HepG2 (cell line): Measurements from ENCODE around the gene DDN. TPM values are rescaled to one million over a fixed set of nuclear protein-coding genes. Genes with fewer than 3 reads are reported as not detected.

Experiments used
- ATAC-seq: fragments of 200-7000 bp; cut with Tn5 transposase; 3 replicates; pipeline ENCODE4 v1.9.1; 2020; ENCODE audit warnings: mild to moderate bottlenecking, moderate library complexity
- BruUV-seq: library from RNA; stranded (reverse); fragments of 400-500 nt; replicated peaks from 2 replicates; lab custom pipeline; 2021; lab: Mats Ljungman, UMichigan
- CTCF ChIA-PET: fragments of 300-600 bp; formaldehyde crosslinking; extraction: SDS; loops from one replicate; lab custom pipeline; 2021; ENCODE audit warnings: low total read pairs, inconsistent platforms, low intra/inter-chr PET ratio; lab: Yijun Ruan, JAX
- POLR2A ChIA-PET: fragments of 350-600 bp; sonication (Branson Sonifier 250); formaldehyde crosslinking; loops from one replicate; lab custom pipeline; 2020; ENCODE audit warnings: antibody characterized with exemption, inconsistent platforms; lab: Yijun Ruan, JAX
- DNase-seq: peaks from one replicate; pipeline ENCODE4 v3.0.0-alpha.2; 2015; ENCODE audit warnings: low spot score
- FAIRE-seq: peaks from 3 replicates; lab custom pipeline; 2011; peaks lifted over from hg19 to GRCh38; lab: Jason Lieb, UNC
- H2AFZ ChIP-seq: one replicate; pipeline ENCODE4 v1.6.1; 2011; ENCODE audit warnings: low read length, inconsistent platforms
- H3K27ac ChIP-seq: fragments of 300-600 bp; 3 replicates; pipeline ENCODE4 v1.8.0; 2011; ENCODE audit warnings: mixed run types, mild to moderate bottlenecking, mixed read lengths, low read length, inconsistent platforms; ENCODE audit not compliant: insufficient read depth; ENCODE audit errors: extremely low read length
- H3K27me3 ChIP-seq, 2 experiments: fragments of 200-600 bp in 1 of 2; 2 replicates in 1 of 2; 3 replicates in 1 of 2; pipeline versions ENCODE4 v1.6.0 to v1.8.0; 2011; ENCODE audit warnings: low read length in 2 of 2, mild to moderate bottlenecking in 2 of 2, moderate library complexity in 2 of 2, inconsistent platforms in 1 of 2; ENCODE audit not compliant: insufficient read depth in 2 of 2, control insufficient read depth in 1 of 2
- H3K36me3 ChIP-seq, 2 experiments: fragments of 200-600 bp in 1 of 2; replicated peaks in 1 of 2; 2 replicates in 1 of 2; 3 replicates in 1 of 2; pipeline versions ENCODE4 v1.5.1 to v1.8.0; 2011; ENCODE audit warnings: low read length in 2 of 2, inconsistent platforms in 1 of 2; ENCODE audit not compliant: insufficient read depth in 2 of 2, control insufficient read depth in 1 of 2
- H3K4me1 ChIP-seq: 2 replicates; pipeline ENCODE4 v1.5.1; 2012; ENCODE audit warnings: low read length, inconsistent platforms; ENCODE audit not compliant: insufficient read depth
- H3K4me2 ChIP-seq: 2 replicates; pipeline ENCODE4 v1.6.0; 2011; ENCODE audit warnings: low read depth, low read length, inconsistent platforms
- H3K4me3 ChIP-seq, 3 experiments: fragments of 200-600 bp in 1 of 3; sonication (generic), shearing (Covaris generic) in 1 of 3; replicated peaks in 1 of 3; 2 replicates each; pipeline ENCODE4 v1.5.1; 2011 to 2016; ENCODE audit warnings: low read length in 3 of 3, inconsistent platforms in 2 of 3, low read depth in 2 of 3, mild to moderate bottlenecking in 2 of 3, control low read depth in 1 of 3, mixed read lengths in 1 of 3; ENCODE audit not compliant: insufficient read depth in 1 of 3
- H3K79me2 ChIP-seq: one replicate; pipeline ENCODE4 v1.6.1; 2011; ENCODE audit warnings: low read length, inconsistent platforms; ENCODE audit not compliant: insufficient read depth
- H3K9ac ChIP-seq: 2 replicates; pipeline ENCODE4 v1.6.0; 2011; ENCODE audit warnings: mild to moderate bottlenecking, low read depth, low read length, inconsistent platforms; ENCODE audit not compliant: insufficient read depth
- H3K9me3 ChIP-seq: 2 replicates; pipeline ENCODE4 v1.5.1; 2012; ENCODE audit warnings: mild to moderate bottlenecking, low read length
- H4K20me1 ChIP-seq: 2 replicates; pipeline ENCODE4 v1.6.0; 2011; ENCODE audit warnings: inconsistent platforms, mild to moderate bottlenecking, low read length, moderate library complexity; ENCODE audit not compliant: insufficient read depth
- HNRNPLL ChIP-seq: fragments of 200-400 bp; formaldehyde crosslinking; IDR thresholded peaks from 2 replicates; pipeline ENCODE4 v1.6.1; 2017; ENCODE audit warnings: mild to moderate bottlenecking, low read depth, low read length; ENCODE audit not compliant: poor library complexity, severe bottlenecking
- NPAS2 ChIP-seq: sonication (generic); formaldehyde crosslinking; IDR thresholded peaks from 2 replicates; pipeline ENCODE4 v1.8.0; 2022; ENCODE audit warnings: mild to moderate bottlenecking, missing genetic modification reagents, borderline replicate concordance
- NRL ChIP-seq: sonication (generic); formaldehyde crosslinking; IDR thresholded peaks from 2 replicates; pipeline ENCODE4 v1.5.0; 2020; ENCODE audit warnings: missing genetic modification reagents, mild to moderate bottlenecking, moderate library complexity, borderline replicate concordance
- ZNF331 ChIP-seq: sonication (generic); formaldehyde crosslinking; IDR thresholded peaks from 2 replicates; pipeline ENCODE4 v1.4.0; 2020; ENCODE audit warnings: missing genetic modification reagents
- ZNF343 ChIP-seq: sonication (generic); formaldehyde crosslinking; IDR thresholded peaks from 2 replicates; pipeline ENCODE4 v1.4.0; 2020; ENCODE audit warnings: mild to moderate bottlenecking, missing genetic modification reagents
- WGBS: methylation state at CpG from one replicate; pipeline ENCODE4 v1.1.6; 2017; ENCODE audit warnings: low lambda C conversion rate; 5-methylcytosine and 5-hydroxymethylcytosine counted together
- in situ Hi-C: cut with HindIII; loops from 2 replicates; pipeline ENCODE4 v1.10.0; 2017; ENCODE audit warnings: low pct_unique_long_range_greater_than_20kb; ENCODE audit not compliant: extremely low pct_ligation_motif_present
- intact Hi-C: fragments of 100-400 bp; cut with micrococcal nuclease; formaldehyde crosslinking; loops from one replicate; pipeline ENCODE4 v1.10.0; 2022; ENCODE audit not compliant: unreplicated experiment
- polyA plus RNA-seq, 8 experiments: library from polyadenylated mRNA; depleted of rRNA in 3 of 8; stranded (reverse) in 7 of 8; unstranded in 1 of 8; fragments of >200 nt; fragmentation: Illumina TruSeq in 4 of 8; extraction: Trizol in 4 of 8; gene quantifications; 2 replicates each; pipeline versions ENCODE4 v1.2.1 to v1.2.3, GENCODE V29; 2011 to 2016; ENCODE audit warnings: low read depth in 4 of 8, missing spikeins in 1 of 8, mixed read lengths in 1 of 8; ENCODE audit not compliant: insufficient read depth in 1 of 8
- total RNA-seq, 5 experiments: library from RNA; depleted of rRNA; stranded (reverse); fragments of >200 nt; fragmentation: Illumina TruSeq; extraction: Trizol; gene quantifications; 2 replicates each; pipeline ENCODE4 v1.2.3, GENCODE V29; 2016; ENCODE audit warnings: low read depth in 1 of 5
- TF ChIP-seq, protein P1 (sequence below): sonication (generic); formaldehyde crosslinking; IDR thresholded peaks from 2 replicates; pipeline ENCODE4 v1.5.0; 2020; ENCODE audit warnings: mild to moderate bottlenecking, missing genetic modification reagents, moderate library complexity
- TF ChIP-seq, protein P2 (sequence below): sonication (generic); formaldehyde crosslinking; IDR thresholded peaks from 2 replicates; pipeline ENCODE4 v1.9.0; 2022; ENCODE audit warnings: missing genetic modification reagents, mild to moderate bottlenecking, borderline replicate concordance
- TF ChIP-seq, protein P3 (sequence below): sonication (generic); formaldehyde crosslinking; IDR thresholded peaks from 2 replicates; pipeline ENCODE4 v1.4.0; 2020; ENCODE audit warnings: missing genetic modification reagents
- TF ChIP-seq, protein P4 (sequence below): sonication (generic); formaldehyde crosslinking; IDR thresholded peaks from 2 replicates; pipeline ENCODE4 v1.5.1; 2020; ENCODE audit warnings: missing genetic modification reagents, mild to moderate bottlenecking, borderline replicate concordance
- TF ChIP-seq, protein P5 (sequence below): sonication (generic); formaldehyde crosslinking; IDR thresholded peaks from 2 replicates; pipeline ENCODE4 v1.4.0; 2020; ENCODE audit warnings: mild to moderate bottlenecking, missing genetic modification reagents, borderline replicate concordance

Gene DDN
- total and polyA plus RNA-seq, 2 of the 13 experiments (the other 11 are each of a cell fraction or from before 2014, with no cell fraction given), result 0.24 to 0.53 TPM

DNA sequence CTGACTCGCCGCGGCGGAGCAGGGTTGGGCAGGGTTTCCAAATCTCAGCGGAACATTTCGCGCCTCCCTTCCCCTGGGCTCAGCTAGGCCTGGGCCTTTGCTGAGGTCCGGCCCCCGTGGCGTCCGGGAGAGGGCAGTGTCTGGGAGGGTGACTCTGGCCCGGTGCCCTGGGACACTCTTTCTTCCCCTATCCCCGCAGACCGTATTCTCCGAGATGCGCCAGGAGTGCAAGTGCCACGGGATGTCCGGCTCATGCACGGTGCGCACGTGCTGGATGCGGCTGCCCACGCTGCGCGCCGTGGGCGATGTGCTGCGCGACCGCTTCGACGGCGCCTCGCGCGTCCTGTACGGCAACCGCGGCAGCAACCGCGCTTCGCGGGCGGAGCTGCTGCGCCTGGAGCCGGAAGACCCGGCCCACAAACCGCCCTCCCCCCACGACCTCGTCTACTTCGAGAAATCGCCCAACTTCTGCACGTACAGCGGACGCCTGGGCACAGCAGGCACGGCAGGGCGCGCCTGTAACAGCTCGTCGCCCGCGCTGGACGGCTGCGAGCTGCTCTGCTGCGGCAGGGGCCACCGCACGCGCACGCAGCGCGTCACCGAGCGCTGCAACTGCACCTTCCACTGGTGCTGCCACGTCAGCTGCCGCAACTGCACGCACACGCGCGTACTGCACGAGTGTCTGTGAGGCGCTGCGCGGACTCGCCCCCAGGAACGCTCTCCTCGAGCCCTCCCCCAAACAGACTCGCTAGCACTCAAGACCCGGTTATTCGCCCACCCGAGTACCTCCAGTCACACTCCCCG is 18.0 kb downstream of the DDN start:
- no peaks in the 10 kb centered on the region for H3K79me2 ChIP-seq
- WGBS, result 34% methylated on average over 22 of the region's 91 CpGs
- intact Hi-C loops (no loop called here), in situ Hi-C loops (no loop called here)
- H3K9me3 ChIP-seq, result no peaks in the 10 kb centered on the region
- H2AFZ ChIP-seq, result no peak overlapping the region
- H3K36me3 ChIP-seq, result no peaks in the 10 kb centered on the region
- no peak overlapping the region for H3K9ac ChIP-seq
- ATAC-seq (peak; percentile 62), DNase-seq (no peak), FAIRE-seq (no peak)
- BruUV-seq, result no TSS peak
- peaks cover 44% of the 10 kb centered on the region for H3K4me1 ChIP-seq
- H3K4me3 ChIP-seq, result peak overlapping the region; percentile 34 to 69 (median 51); a peak in 4 of 6 replicates
- ChIA-PET CTCF (interaction anchor here (1.2 kb wide), 2 partner anchors 14 to 15 kb away, joined by 3 to 4 read pairs; no protein-coding TSS in a partner anchor), POLR2A (interaction anchor here (1.3 kb wide), 1 partner anchor 17 kb away, joined by 3 read pairs; no protein-coding TSS in a partner anchor)
- H3K4me2 ChIP-seq, result peak overlapping the region; percentile 70
- peaks cover 32 to 81% of the 10 kb centered on the region in 2 experiments for H3K27me3 ChIP-seq
- no peaks in the 10 kb centered on the region for H4K20me1 ChIP-seq
- H3K27ac ChIP-seq, result no peak overlapping the region
- TF ChIP-seq, protein P1, sequence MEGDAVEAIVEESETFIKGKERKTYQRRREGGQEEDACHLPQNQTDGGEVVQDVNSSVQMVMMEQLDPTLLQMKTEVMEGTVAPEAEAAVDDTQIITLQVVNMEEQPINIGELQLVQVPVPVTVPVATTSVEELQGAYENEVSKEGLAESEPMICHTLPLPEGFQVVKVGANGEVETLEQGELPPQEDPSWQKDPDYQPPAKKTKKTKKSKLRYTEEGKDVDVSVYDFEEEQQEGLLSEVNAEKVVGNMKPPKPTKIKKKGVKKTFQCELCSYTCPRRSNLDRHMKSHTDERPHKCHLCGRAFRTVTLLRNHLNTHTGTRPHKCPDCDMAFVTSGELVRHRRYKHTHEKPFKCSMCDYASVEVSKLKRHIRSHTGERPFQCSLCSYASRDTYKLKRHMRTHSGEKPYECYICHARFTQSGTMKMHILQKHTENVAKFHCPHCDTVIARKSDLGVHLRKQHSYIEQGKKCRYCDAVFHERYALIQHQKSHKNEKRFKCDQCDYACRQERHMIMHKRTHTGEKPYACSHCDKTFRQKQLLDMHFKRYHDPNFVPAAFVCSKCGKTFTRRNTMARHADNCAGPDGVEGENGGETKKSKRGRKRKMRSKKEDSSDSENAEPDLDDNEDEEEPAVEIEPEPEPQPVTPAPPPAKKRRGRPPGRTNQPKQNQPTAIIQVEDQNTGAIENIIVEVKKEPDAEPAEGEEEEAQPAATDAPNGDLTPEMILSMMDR (CRISPR knock-in tag), result peak; percentile 2; the same call in 1 of the 2 replicates
- TF ChIP-seq NRL (CRISPR knock-in tag) (no peak), ZNF331 (no peak), HNRNPLL (peak; percentile 12), ZNF343 (CRISPR knock-in tag) (no peak), NPAS2 (CRISPR knock-in tag) (no peak)
- TF ChIP-seq, protein P2, sequence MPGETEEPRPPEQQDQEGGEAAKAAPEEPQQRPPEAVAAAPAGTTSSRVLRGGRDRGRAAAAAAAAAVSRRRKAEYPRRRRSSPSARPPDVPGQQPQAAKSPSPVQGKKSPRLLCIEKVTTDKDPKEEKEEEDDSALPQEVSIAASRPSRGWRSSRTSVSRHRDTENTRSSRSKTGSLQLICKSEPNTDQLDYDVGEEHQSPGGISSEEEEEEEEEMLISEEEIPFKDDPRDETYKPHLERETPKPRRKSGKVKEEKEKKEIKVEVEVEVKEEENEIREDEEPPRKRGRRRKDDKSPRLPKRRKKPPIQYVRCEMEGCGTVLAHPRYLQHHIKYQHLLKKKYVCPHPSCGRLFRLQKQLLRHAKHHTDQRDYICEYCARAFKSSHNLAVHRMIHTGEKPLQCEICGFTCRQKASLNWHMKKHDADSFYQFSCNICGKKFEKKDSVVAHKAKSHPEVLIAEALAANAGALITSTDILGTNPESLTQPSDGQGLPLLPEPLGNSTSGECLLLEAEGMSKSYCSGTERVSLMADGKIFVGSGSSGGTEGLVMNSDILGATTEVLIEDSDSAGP (CRISPR knock-in tag), result peak; percentile 33; the same call in 1 of the 2 replicates
- TF ChIP-seq, protein P3, sequence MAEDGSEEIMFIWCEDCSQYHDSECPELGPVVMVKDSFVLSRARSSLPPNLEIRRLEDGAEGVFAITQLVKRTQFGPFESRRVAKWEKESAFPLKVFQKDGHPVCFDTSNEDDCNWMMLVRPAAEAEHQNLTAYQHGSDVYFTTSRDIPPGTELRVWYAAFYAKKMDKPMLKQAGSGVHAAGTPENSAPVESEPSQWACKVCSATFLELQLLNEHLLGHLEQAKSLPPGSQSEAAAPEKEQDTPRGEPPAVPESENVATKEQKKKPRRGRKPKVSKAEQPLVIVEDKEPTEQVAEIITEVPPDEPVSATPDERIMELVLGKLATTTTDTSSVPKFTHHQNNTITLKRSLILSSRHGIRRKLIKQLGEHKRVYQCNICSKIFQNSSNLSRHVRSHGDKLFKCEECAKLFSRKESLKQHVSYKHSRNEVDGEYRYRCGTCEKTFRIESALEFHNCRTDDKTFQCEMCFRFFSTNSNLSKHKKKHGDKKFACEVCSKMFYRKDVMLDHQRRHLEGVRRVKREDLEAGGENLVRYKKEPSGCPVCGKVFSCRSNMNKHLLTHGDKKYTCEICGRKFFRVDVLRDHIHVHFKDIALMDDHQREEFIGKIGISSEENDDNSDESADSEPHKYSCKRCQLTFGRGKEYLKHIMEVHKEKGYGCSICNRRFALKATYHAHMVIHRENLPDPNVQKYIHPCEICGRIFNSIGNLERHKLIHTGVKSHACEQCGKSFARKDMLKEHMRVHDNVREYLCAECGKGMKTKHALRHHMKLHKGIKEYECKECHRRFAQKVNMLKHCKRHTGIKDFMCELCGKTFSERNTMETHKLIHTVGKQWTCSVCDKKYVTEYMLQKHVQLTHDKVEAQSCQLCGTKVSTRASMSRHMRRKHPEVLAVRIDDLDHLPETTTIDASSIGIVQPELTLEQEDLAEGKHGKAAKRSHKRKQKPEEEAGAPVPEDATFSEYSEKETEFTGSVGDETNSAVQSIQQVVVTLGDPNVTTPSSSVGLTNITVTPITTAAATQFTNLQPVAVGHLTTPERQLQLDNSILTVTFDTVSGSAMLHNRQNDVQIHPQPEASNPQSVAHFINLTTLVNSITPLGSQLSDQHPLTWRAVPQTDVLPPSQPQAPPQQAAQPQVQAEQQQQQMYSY (CRISPR knock-in tag), result 0 out of 2 replicates have a peak, but pooled peaks have one; percentile 4
- TF ChIP-seq, protein P4, sequence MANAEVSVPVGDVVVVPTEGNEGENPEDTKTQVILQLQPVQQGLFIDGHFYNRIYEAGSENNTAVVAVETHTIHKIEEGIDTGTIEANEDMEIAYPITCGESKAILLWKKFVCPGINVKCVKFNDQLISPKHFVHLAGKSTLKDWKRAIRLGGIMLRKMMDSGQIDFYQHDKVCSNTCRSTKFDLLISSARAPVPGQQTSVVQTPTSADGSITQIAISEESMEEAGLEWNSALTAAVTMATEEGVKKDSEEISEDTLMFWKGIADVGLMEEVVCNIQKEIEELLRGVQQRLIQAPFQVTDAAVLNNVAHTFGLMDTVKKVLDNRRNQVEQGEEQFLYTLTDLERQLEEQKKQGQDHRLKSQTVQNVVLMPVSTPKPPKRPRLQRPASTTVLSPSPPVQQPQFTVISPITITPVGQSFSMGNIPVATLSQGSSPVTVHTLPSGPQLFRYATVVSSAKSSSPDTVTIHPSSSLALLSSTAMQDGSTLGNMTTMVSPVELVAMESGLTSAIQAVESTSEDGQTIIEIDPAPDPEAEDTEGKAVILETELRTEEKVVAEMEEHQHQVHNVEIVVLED (CRISPR knock-in tag), result no peak
- TF ChIP-seq, protein P5, sequence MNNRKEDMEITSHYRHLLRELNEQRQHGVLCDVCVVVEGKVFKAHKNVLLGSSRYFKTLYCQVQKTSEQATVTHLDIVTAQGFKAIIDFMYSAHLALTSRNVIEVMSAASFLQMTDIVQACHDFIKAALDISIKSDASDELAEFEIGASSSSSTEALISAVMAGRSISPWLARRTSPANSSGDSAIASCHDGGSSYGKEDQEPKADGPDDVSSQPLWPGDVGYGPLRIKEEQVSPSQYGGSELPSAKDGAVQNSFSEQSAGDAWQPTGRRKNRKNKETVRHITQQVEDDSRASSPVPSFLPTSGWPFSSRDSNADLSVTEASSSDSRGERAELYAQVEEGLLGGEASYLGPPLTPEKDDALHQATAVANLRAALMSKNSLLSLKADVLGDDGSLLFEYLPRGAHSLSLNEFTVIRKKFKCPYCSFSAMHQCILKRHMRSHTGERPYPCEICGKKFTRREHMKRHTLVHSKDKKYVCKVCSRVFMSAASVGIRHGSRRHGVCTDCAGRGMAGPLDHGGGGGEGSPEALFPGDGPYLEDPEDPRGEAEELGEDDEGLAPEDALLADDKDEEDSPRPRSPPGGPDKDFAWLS (CRISPR knock-in tag), result no peak
